Gastroesophageal sphincter (tissue), 3 donors: Measurements from ENCODE around the gene IRF6.

Source experiments
- EP300 ChIP-seq: sonication (generic); formaldehyde crosslinking; IDR thresholded peaks from one replicate; pipeline ENCODE4 v1.6.1; 2017; ENCODE audit warnings: antibody characterized with exemption, mild to moderate bottlenecking
- TF ChIP-seq, protein P1 (sequence below), 4 experiments: fragments of 200-600 bp in 2 of 4; fragments of 450-650 bp in 2 of 4; sonication (generic) in 1 of 4; IDR thresholded peaks; one replicate each; pipeline ENCODE4 v1.5.1; 2017 to 2019; ENCODE audit warnings: antibody characterized with exemption in 4 of 4, mild to moderate bottlenecking in 2 of 4, moderate library complexity in 2 of 4

- TF ChIP-seq, protein P1, sequence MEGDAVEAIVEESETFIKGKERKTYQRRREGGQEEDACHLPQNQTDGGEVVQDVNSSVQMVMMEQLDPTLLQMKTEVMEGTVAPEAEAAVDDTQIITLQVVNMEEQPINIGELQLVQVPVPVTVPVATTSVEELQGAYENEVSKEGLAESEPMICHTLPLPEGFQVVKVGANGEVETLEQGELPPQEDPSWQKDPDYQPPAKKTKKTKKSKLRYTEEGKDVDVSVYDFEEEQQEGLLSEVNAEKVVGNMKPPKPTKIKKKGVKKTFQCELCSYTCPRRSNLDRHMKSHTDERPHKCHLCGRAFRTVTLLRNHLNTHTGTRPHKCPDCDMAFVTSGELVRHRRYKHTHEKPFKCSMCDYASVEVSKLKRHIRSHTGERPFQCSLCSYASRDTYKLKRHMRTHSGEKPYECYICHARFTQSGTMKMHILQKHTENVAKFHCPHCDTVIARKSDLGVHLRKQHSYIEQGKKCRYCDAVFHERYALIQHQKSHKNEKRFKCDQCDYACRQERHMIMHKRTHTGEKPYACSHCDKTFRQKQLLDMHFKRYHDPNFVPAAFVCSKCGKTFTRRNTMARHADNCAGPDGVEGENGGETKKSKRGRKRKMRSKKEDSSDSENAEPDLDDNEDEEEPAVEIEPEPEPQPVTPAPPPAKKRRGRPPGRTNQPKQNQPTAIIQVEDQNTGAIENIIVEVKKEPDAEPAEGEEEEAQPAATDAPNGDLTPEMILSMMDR (IDR thresholded peaks at IDR 0.05): no peak
- TF ChIP-seq EP300: no peak
Measured at GRCh38 chr1:209769171-209769904, 36.6 kb downstream of the IRF6 start.
